ENCODE measurements around the gene ABCB8.

The ABCB8 gene

GRCh38 chr7:151028131-151028947 lies at the start of gene ABCB8:
TSS of gene ABCB8 (plus strand) at chr7:151028450. CDS start at chr7:151028516, 66 bp downstream.
- Histone ChIP-seq H3K36me3 (ENCODE audit: control insufficient read depth in 1 of 2, insufficient read depth in 2 of 2, low read length in 2 of 2) (peaks cover 5% of the 10 kb centered on the region in 2 donors), H3K4me1 (ENCODE audit: control insufficient read depth in 1 of 2, insufficient read depth in 2 of 2, low read length in 2 of 2) (peaks cover 0 to 7% of the 10 kb centered on the region in 2 donors), H3K27ac (ENCODE audit: low read length) (peak within 1 kb of the TSS; percentile 69), H3K9me3 (ENCODE audit: control insufficient read depth in 1 of 2, low read length in 2 of 2) (no peaks in the 10 kb centered on the region), H3K27me3 (ENCODE audit: low read depth, low read length) (no peaks in the 10 kb centered on the region), H3K4me3 (ENCODE audit: low read depth in 1 of 2, low read length in 2 of 2) (peak within 1 kb of the TSS; percentile 67 to 89)

- H3K9me3 ChIP-seq (ENCODE audit: control insufficient read depth in 1 of 2, low read length in 2 of 2): no peaks in the 10 kb centered on the region
- H3K4me3 ChIP-seq (ENCODE audit: low read depth in 1 of 2, low read length in 2 of 2): peak overlapping the region in 1 of 2 donors; percentile 68
- H3K36me3 ChIP-seq (ENCODE audit: control insufficient read depth in 1 of 2, insufficient read depth in 2 of 2, low read length in 2 of 2): no peaks in the 10 kb centered on the region
- no peak overlapping the region for H3K27ac ChIP-seq (ENCODE audit: low read length)
- peaks cover 5 to 45% of the 10 kb centered on the region in 2 donors for H3K4me1 ChIP-seq (ENCODE audit: control insufficient read depth in 1 of 2, insufficient read depth in 2 of 2, low read length in 2 of 2)
- peaks cover 8% of the 10 kb centered on the region for H3K27me3 ChIP-seq (ENCODE audit: low read depth, low read length)
Measured at GRCh38 chr7:150979713-150980390, 48.4 kb upstream of the ABCB8 start.

GRCh38 chr7:150980663-150981062 lies 47.6 kb upstream of the ABCB8 start:
- H3K27me3 ChIP-seq (ENCODE audit: low read depth, low read length): peaks cover 8% of the 10 kb centered on the region
- peaks cover 3 to 37% of the 10 kb centered on the region in 2 donors for H3K4me1 ChIP-seq (ENCODE audit: control insufficient read depth in 1 of 2, insufficient read depth in 2 of 2, low read length in 2 of 2)
- no peaks in the 10 kb centered on the region for H3K9me3 ChIP-seq (ENCODE audit: control insufficient read depth in 1 of 2, low read length in 2 of 2)
- H3K27ac ChIP-seq (ENCODE audit: low read length): no peak overlapping the region
- H3K36me3 ChIP-seq (ENCODE audit: control insufficient read depth in 1 of 2, insufficient read depth in 2 of 2, low read length in 2 of 2): no peaks in the 10 kb centered on the region
- no peak overlapping the region for H3K4me3 ChIP-seq (ENCODE audit: low read depth in 1 of 2, low read length in 2 of 2)

GRCh38 chr7:150981644-150982043 lies 46.6 kb upstream of the ABCB8 start:
- no peak overlapping the region for H3K4me3 ChIP-seq (ENCODE audit: low read depth in 1 of 2, low read length in 2 of 2)
- no peaks in the 10 kb centered on the region for H3K36me3 ChIP-seq (ENCODE audit: control insufficient read depth in 1 of 2, insufficient read depth in 2 of 2, low read length in 2 of 2)
- no peak overlapping the region for H3K27ac ChIP-seq (ENCODE audit: low read length)
- H3K27me3 ChIP-seq (ENCODE audit: low read depth, low read length): peaks cover 7% of the 10 kb centered on the region
- no peaks in the 10 kb centered on the region for H3K9me3 ChIP-seq (ENCODE audit: control insufficient read depth in 1 of 2, low read length in 2 of 2)
- H3K4me1 ChIP-seq (ENCODE audit: control insufficient read depth in 1 of 2, insufficient read depth in 2 of 2, low read length in 2 of 2): peaks cover 0 to 27% of the 10 kb centered on the region in 2 donors

GRCh38 chr7:150982351-150982750 lies 45.9 kb upstream of the ABCB8 start:
- peaks cover under 1% of the 10 kb centered on the region for H3K27me3 ChIP-seq (ENCODE audit: low read depth, low read length)
- H3K27ac ChIP-seq (ENCODE audit: low read length): no peak overlapping the region
- peaks cover 0 to 25% of the 10 kb centered on the region in 2 donors for H3K4me1 ChIP-seq (ENCODE audit: control insufficient read depth in 1 of 2, insufficient read depth in 2 of 2, low read length in 2 of 2)
- H3K9me3 ChIP-seq (ENCODE audit: control insufficient read depth in 1 of 2, low read length in 2 of 2): no peaks in the 10 kb centered on the region
- no peak overlapping the region for H3K4me3 ChIP-seq (ENCODE audit: low read depth in 1 of 2, low read length in 2 of 2)
- H3K36me3 ChIP-seq (ENCODE audit: control insufficient read depth in 1 of 2, insufficient read depth in 2 of 2, low read length in 2 of 2): no peaks in the 10 kb centered on the region

GRCh38 chr7:150983893-150984368 lies 44.3 kb upstream of the ABCB8 start:
- Histone ChIP-seq H3K36me3 (ENCODE audit: control insufficient read depth in 1 of 2, insufficient read depth in 2 of 2, low read length in 2 of 2) (no peaks in the 10 kb centered on the region), H3K4me3 (ENCODE audit: low read depth in 1 of 2, low read length in 2 of 2) (no peak overlapping the region), H3K27me3 (ENCODE audit: low read depth, low read length) (no peaks in the 10 kb centered on the region), H3K4me1 (ENCODE audit: control insufficient read depth in 1 of 2, insufficient read depth in 2 of 2, low read length in 2 of 2) (peaks cover 4 to 29% of the 10 kb centered on the region in 2 donors), H3K27ac (ENCODE audit: low read length) (no peak overlapping the region), H3K9me3 (ENCODE audit: control insufficient read depth in 1 of 2, low read length in 2 of 2) (no peaks in the 10 kb centered on the region)

GRCh38 chr7:150986099-150986512 lies 42.1 kb upstream of the ABCB8 start:
- Histone ChIP-seq H3K9me3 (ENCODE audit: control insufficient read depth in 1 of 2, low read length in 2 of 2) (no peaks in the 10 kb centered on the region), H3K27me3 (ENCODE audit: low read depth, low read length) (no peaks in the 10 kb centered on the region), H3K27ac (ENCODE audit: low read length) (no peak overlapping the region)

GRCh38 chr7:150986556-150986955 lies 41.7 kb upstream of the ABCB8 start:
- Histone ChIP-seq H3K9me3 (ENCODE audit: control insufficient read depth in 1 of 2, low read length in 2 of 2) (no peaks in the 10 kb centered on the region), H3K4me1 (ENCODE audit: control insufficient read depth in 1 of 2, insufficient read depth in 2 of 2, low read length in 2 of 2) (peaks cover 4 to 23% of the 10 kb centered on the region in 2 donors), H3K27me3 (ENCODE audit: low read depth, low read length) (no peaks in the 10 kb centered on the region), H3K36me3 (ENCODE audit: control insufficient read depth in 1 of 2, insufficient read depth in 2 of 2, low read length in 2 of 2) (no peaks in the 10 kb centered on the region), H3K4me3 (ENCODE audit: low read depth in 1 of 2, low read length in 2 of 2) (no peak overlapping the region), H3K27ac (ENCODE audit: low read length) (no peak overlapping the region)

More at GRCh38 chr7:150986099-150986512, 42.1 kb upstream of the ABCB8 start:
- peaks cover 4 to 23% of the 10 kb centered on the region in 2 donors for H3K4me1 ChIP-seq (ENCODE audit: control insufficient read depth in 1 of 2, insufficient read depth in 2 of 2, low read length in 2 of 2)
- no peaks in the 10 kb centered on the region for H3K36me3 ChIP-seq (ENCODE audit: control insufficient read depth in 1 of 2, insufficient read depth in 2 of 2, low read length in 2 of 2)
- H3K4me3 ChIP-seq (ENCODE audit: low read depth in 1 of 2, low read length in 2 of 2): no peak overlapping the region

GRCh38 chr7:150988230-150989226 lies 39.7 kb upstream of the ABCB8 start:
- Histone ChIP-seq H3K4me1 (ENCODE audit: control insufficient read depth in 1 of 2, insufficient read depth in 2 of 2, low read length in 2 of 2) (peaks cover 4 to 23% of the 10 kb centered on the region in 2 donors), H3K27ac (ENCODE audit: low read length) (no peak overlapping the region), H3K9me3 (ENCODE audit: control insufficient read depth in 1 of 2, low read length in 2 of 2) (no peaks in the 10 kb centered on the region), H3K27me3 (ENCODE audit: low read depth, low read length) (no peaks in the 10 kb centered on the region), H3K36me3 (ENCODE audit: control insufficient read depth in 1 of 2, insufficient read depth in 2 of 2, low read length in 2 of 2) (no peaks in the 10 kb centered on the region), H3K4me3 (ENCODE audit: low read depth in 1 of 2, low read length in 2 of 2) (peak overlapping the region; percentile 16 to 31)

GRCh38 chr7:150989456-150989855 lies 38.8 kb upstream of the ABCB8 start:
- Histone ChIP-seq H3K27me3 (ENCODE audit: low read depth, low read length) (no peaks in the 10 kb centered on the region), H3K9me3 (ENCODE audit: control insufficient read depth in 1 of 2, low read length in 2 of 2) (no peaks in the 10 kb centered on the region), H3K4me3 (ENCODE audit: low read depth in 1 of 2, low read length in 2 of 2) (peak overlapping the region in 1 of 2 donors; percentile 31), H3K27ac (ENCODE audit: low read length) (no peak overlapping the region), H3K4me1 (ENCODE audit: control insufficient read depth in 1 of 2, insufficient read depth in 2 of 2, low read length in 2 of 2) (peaks cover 4 to 23% of the 10 kb centered on the region in 2 donors), H3K36me3 (ENCODE audit: control insufficient read depth in 1 of 2, insufficient read depth in 2 of 2, low read length in 2 of 2) (no peaks in the 10 kb centered on the region)

Data from muscle layer of duodenum (tissue), 2 donors.